ENCODE data around the gene SLC4A3.

Gene SLC4A3

DNA sequence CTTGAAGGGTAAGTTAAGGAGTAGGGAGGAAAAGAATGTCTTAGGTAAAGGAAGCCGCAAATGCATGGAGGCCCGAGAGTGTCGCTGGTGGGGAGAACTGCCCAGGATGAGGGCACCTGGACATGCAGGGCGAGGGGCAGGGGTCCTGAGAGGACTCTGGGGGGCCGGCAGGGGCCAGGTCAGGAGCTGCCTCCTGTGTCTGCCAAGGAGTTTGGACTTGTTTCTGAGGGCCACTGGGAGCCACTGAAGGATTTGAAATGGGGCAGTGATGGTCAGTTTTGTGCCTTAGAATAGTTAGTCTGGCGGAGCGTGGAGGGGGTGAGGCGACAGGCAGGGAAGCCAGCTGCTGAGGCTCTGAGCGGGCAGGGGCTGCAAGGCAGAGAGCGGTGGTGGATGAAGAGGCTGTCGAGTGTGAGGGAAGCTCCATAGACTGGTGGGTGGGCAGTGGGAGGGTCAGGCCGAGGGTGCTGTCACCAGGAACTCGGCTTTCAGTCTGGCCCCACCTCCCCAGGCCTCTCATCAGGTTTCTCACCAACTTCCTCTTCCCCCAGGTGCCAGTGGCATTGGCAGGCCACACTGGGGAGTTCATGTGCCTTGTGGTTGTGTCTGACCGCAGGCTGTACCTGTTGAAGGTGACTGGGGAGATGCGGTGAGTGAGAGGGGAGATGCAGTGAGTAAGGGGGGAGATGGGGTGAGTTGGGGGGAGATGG is 14.7 kb upstream of the SLC4A3 start:
- DNase-seq (ENCODE audit: low spot score), result peak; percentile 23

DNA sequence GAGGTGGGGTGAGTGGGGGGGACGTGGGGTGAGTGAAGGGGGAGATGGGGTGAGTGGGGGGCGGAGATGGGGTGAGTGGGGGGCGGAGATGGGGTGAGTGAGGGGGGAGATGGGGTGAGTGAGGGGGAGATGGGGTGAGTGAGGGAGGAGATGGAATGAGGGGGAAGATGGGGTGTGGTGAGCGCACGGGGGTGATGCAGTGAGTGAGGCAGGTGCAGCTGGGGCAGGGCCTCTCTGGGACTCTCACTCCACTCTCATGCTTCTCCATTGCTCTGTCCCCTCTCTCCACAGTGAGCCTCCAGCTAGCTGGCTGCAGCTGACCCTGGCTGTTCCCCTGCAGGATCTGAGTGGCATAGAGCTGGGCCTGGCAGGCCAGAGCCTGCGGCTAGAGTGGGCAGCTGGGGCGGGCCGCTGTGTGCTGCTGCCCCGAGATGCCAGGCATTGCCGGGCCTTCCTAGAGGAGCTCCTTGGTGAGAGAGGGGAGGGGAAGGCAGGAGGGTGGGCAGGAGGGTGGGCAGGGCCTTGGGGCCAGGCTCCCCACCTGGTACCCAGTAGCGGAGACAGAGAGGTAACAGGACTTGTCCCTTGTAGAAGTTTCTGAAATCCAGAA is 13.9 kb upstream of the SLC4A3 start:
- no peak for DNase-seq (ENCODE audit: low spot score)

DNA sequence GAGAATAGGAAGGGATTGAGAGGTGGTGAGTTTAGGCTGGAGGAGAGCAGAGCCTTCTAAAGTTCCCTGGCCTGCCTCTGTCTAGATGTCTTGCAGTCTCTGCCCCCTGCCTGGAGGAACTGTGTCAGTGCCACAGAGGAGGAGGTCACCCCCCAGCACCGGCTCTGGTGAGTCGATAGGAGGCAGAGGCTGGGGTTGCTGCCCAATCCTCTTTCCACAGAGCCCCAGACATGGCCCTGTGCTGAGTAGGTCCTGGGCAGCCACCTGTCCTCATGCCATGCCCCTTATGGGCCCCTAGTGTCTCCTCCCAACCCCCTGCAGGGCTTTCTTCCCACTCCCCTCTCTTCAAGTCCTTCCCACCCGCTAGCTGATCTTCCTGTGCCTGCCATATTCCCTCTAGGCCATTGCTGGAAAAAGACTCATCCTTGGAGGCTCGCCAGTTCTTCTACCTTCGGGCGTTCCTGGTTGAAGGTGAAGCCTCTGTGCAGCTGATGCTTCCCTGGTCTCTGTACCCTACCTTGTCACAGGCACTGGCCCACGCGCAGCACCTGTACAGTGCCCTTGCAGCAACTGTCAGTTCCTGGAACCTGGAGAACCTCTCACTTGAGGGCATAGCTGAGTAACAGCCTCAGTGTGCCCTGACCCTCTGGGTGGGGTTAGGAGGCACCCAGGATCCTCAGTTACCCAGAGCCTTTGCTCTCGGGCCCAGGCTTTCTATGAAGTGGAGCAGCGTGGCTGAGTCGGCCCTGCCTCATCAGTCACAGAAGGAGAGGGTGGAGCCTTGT is 13.2 kb upstream of the SLC4A3 start:
- DNase-seq (ENCODE audit: low spot score), result no peak

DNA sequence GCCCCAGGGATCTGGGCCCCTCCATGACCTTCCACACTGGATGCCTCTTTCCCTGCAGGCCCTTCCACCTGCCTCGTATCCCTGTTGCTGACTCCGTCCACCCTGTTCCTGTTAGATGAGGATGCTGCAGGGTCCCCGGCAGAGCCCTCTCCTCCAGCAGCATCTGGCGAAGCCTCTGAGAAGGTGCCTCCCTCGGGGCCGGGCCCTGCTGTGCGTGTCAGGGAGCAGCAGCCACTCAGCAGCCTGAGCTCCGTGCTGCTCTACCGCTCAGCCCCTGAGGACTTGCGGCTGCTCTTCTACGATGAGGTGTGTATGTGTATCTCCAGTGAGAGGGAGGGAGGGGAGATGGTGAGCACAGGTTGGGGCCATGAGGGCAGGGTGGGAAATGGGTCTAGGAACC is 12.4 kb upstream of the SLC4A3 start:
- DNase-seq (ENCODE audit: low spot score), result no peak

DNA sequence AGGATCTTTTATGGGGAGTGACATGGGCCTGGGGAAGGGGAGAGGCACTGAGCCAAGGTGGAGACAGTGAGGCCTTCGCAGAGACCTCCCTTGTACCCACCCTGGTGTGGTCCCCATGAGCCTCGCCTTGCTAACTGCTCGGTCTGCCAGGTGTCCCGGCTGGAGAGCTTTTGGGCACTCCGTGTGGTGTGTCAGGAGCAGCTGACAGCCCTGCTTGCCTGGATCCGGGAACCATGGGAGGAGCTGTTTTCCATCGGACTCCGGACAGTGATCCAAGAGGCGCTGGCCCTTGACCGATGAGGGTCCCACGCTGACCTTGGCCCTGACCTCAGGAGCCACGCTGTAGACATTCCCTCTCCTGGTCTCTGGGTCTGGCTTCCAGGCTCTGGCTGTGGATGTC is 11.5 kb upstream of the SLC4A3 start:
- no peak for DNase-seq (ENCODE audit: low spot score)

DNA sequence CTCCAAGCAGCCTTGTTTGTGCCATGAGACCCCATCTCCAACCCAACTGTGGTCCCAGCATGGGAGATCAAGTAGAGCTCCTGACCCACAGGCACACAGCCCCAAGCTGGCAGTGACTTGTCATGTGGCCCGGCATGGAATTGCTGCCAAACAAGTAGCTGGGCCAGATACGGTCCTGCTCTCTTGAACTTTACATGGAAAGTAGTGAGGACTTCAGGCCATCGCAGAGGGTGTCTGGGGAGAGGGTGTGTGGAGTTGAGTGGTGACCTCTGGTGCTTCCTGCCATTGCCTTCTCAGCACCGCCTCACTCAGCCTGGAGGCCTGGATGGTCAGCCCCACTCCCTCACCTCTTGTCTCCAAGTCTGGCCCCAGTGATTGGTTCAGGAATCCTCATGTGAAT is 10.9 kb upstream of the SLC4A3 start:
- no peak for DNase-seq (ENCODE audit: low spot score)

DNA sequence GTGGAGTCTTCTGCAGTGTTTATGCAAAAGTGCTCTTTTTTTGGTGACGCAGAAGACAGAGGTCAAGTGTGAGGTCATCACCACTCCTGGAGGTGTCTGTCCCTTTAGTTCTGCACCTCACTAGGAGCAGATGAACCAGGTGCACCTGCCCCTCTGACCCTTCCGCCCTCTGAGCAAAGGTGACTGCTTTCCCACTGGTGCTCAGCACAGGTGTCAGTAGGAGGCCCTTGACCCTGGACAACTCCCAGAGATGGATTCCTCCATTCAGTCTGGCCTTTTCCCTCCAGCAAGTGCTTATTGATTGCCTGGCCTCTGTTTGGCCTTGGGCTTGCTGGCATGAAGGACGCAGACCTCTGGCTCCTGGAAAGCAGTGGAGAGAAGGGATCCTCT is 8.7 kb upstream of the SLC4A3 start:
- no peak for DNase-seq (ENCODE audit: low spot score)

DNA sequence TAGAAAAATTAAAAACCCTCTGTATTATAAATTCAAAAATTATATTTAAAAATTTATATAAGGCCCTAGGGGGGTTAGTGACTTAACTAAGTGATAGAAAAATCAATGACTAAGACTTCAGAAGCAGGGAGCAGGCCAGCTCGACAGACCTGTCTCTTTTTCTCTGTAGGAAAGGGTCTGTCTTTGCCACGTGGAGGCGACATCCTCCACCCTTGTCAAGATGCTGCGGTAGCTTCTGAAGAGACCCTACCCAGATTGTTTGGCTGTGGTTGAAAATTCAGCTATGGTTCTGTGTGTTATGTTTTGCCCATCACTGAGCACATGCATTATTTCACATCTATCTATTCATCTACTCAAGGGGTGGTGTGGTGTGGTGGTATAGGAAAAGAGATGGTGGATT is 8.2 kb upstream of the SLC4A3 start:
- DNase-seq (ENCODE audit: low spot score), result peak; percentile 72

DNA sequence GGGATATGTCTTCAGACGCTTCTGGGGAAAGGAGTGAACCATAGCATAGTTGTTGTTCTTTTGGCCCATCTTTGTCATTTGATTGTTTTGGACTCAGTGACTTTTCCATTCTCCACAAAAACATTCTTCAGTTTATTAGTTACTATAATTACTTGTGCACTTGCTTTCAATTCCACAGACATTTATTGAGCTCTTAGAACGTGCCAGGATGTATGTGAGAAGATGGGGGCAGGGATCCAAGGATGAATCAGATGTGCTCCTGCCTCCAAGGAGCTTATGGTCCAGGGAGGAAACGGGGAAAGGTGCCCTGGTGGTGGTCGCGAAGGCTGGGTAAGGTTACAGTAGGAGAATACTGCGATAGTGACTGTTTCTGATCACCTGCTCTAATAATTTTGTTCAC is 6.9 kb upstream of the SLC4A3 start:
- DNase-seq (ENCODE audit: low spot score), result no peak

DNA sequence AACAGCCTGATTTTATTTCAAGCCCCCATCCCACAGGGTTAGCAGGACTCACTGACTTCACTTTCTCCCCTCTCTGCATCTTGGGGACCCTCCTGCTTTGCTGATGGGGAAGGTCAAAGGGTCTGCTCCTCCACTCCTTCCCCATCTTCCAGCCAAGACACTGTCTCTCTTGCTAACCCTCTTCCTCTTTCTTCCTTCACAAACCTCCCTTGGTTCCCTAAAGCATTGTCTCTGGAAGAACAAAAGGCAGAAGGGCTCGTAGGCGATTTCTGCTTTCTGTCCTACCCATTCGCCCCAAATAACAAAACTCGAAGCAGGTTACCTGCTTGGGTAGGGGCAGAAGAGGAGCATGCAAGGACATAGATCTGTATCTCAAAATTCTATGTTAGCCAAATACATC is 5.5 kb upstream of the SLC4A3 start:
- DNase-seq (ENCODE audit: low spot score), result no peak

DNA sequence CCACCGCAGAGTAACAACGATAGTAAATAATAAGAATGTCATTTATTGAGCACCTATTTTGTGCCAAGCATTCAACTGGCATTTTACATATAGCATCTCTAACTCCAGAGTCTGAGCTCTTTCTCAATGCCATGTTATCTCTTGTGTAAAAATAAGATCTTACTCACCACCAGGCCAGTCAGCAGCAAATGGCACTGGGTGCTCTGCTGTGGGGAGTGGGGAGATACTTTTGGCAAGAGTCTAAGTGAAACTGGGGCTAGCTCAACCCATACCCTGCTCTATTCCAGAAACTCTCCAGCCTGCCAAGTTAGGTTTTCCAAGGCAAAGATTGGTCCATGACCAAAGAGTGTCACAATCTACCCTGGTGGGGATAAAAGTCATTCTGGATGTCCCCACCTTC is 5.0 kb upstream of the SLC4A3 start:
- no peak for DNase-seq (ENCODE audit: low spot score)

DNA sequence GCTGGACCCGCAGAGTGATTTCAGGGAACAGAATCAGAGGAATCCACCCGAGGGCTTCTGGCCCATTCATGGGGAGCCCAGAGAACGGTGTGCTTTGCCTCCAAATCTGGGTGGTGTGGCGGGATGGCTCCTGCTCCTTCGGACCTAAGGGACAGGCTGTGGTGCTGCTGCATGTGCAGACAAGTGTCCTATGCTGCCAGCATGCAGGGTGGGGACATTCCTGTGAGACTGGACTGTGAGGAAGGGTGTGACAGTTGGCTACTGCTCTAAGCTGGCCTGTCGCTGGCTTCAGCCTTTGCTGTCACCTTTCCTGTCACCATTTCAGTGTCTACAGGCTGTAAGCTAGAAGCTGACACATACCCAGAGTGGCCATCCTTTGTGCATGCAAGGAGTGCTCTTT is 2.9 kb upstream of the SLC4A3 start:
- DNase-seq (ENCODE audit: low spot score), result no peak

DNA sequence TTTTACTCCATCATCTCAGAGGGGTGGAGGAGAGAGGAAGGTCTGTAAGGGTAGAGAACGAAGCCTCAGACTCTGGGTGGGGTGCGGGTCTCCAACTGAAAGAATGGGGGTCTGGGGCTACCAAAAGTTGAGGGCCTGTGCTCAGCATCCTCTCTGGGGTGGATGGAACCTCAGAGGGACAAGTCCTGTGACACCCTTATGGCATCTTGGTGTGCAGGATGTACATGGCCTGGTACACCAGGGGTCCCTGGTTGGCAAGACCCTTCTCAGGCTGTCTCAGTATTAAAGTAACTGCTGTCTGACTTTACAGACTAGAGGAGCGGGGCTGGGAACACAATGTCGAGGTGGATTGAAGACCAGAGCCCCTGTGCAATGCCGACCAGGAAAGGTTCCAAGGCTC is 2.3 kb upstream of the SLC4A3 start:
- no peak for DNase-seq (ENCODE audit: low spot score)

DNA sequence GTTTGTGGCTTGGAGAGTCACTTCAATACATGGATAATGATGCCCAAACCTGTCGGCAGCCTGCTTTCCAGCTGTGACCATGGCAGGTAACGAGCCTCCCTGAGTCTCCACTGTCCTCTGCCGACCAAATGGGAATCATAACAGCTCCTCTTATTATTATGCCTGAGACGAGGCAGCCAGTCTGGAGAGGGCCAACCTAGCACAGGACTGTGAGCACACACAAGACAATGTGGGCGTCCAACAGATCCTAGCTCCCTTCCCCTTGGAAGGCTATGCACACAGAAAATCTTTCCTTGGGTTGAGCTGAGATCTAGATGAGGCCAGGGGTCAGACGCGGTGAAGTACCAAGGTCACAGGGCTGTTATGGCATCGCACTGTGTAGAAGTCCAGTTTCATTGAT is 890 bp upstream of the SLC4A3 start:
- no peak for DNase-seq (ENCODE audit: low spot score)

DNA sequence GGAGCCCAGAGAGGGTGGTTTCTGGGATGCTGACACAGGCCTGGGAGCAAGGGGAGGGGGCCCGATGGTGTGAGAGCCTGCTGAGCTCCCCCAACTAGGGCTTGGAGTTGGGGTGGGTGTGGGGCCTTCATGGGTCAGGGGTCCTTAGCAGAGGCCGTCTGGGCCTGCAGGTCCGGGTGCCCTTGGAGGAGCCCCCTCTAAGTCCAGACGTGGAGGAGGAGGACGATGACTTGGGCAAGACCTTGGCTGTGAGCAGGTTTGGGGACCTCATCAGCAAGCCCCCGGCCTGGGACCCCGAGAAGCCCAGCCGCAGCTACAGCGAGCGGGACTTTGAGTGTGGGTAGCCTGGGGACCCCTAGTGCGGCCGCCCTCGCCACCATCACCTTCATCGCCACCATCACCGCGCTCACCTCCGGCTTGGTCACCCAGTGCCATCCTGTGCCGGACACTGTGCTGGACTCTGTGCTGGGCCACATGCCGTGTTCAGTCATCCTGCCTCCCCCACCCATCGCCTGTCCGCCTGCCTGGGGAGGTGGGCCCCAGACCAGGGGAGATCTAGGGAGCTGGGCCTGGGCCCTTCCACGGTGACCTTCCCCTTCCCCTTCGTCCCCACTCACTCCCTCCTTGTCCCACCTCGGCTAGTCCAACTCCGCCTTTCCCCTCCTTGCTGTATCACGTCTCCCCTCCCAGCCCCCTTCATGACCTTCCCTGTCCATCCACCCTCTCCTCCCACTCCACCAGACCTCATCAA is 980 bp downstream of the SLC4A3 start:
- DNase-seq (ENCODE audit: low spot score), result no peak

DNA sequence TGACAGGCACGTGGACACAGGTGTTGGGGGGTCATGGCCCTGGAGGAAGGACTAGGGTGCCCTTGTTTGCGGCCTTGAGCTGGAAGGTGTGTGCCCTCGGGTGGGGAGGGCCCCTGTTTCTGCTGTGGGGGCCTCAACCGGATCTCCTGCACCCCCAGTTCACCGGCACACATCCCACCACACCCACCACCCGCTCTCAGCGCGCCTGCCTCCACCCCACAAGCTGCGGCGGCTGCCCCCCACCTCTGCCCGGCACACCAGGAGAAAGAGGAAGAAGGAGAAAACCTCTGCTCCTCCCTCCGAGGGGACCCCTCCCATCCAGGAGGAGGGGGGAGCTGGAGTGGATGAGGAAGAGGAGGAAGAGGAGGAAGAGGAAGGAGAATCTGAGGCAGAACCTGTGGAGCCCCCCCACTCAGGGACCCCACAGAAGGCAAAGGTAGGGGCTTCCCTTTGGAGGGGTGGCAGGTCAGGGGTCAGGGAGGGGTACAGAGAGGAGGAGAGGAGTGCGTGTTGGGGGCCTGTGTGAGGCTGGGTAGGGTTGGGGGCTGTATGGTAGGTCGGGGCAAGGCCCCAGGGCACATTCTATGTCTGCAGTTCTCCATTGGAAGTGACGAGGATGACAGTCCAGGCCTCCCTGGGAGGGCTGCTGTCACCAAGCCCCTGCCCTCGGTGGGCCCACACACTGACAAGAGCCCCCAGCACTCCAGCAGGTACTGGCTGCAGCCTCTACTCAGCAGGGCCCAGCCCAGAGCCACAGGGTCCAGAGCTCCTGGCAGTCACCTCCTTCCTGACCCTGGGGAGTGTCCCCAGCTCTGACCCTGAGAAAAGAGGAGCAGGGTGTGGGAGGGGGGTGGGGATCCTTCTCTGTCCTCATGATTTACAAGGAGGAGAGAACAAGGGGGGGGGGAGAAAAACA is 1.8 kb downstream of the SLC4A3 start:
- DNase-seq (ENCODE audit: low spot score), result no peak

DNA sequence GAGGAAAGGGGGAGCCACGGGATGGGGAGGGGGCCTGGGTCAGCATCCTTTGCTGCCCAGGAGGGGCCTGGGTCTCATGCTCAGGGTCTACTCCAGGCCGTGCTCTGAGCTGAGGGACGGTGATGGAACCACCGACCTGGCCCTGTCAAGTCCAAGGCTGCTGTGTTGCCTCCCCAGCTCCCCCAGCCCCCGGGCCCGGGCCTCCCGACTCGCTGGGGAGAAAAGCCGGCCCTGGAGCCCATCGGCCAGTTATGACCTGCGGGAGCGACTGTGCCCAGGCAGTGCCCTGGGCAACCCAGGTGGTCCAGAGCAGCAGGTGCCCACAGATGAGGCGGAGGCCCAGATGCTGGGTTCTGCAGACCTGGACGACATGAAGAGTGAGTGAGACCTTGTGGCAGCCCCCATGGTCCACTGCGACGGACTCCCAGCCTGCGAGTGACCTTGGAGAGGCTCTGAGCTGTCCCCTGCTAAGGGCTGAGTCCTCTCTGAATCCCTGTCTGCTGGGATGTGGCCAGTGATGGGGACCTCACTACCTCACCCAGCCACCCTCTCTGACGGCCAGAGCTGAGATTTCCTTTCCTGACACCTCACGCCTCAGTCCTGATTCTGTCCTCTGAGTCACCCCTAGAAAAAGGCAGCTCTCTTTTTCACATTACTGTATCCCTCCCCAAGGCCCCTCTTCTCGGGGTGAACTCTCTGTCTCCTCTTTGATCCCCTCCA is 2.7 kb downstream of the SLC4A3 start:
- no peak for DNase-seq (ENCODE audit: low spot score)

DNA sequence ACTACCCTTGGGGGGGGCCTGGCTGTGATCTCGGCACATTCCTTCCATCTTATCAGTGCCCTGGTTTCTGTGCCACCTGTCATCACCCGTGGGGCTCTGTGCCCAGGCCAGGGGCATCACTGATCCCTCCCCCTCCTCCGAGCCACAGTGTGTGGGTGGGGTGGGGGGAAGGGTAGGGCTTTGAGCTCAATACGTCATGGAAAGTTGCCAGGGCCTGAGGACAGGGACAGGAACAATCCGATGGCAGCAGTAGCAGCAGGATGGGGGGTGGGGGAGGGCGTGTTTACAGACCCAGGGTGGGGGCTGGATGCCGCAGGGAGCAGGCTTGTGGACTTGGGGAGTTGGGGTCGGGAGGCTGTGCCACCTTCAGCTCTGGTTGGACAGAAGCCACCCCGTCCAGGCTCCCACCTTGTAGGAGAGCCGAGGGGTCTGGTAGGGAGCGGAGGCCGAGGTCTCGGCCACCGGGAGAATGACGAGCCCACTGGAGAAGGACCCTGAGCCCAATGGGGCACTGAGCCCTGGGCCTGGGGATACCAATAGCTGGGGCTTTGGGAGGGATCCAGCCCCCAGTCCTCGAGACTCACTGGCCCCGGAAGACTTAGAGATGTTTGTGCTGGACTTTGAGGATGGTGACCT is 3.5 kb downstream of the SLC4A3 start:
- DNase-seq (ENCODE audit: low spot score), result no peak

DNA sequence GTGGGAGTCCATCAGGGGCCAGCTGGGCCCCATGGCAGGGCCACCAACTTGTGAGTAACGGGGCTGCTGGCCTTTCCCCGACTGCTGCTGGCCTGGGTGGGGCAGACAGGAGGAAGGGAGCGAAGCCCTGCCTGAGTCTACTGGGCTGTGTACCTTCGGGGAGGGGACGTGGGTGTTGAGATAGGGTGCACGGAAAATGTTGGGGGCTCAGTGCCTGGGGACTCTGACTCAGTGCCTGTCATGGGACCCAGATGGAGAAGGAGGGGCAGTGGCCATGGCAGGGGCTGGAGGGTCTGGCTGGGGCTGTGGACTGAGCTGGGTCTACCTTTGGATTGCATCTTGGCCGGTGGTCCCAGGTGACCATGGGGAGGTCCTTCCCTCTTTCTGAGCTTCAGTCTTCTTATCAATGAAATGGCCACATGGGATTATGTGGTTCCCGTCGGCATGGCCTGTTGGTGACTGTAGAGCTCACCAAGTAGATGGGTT is 4.0 kb downstream of the SLC4A3 start:
- no peak for DNase-seq (ENCODE audit: low spot score)

Data from iPS-NIHi11 (cell line).